Large intestine (tissue), 3 donors: ENCODE measurements around the gene CENPP. TPM values are rescaled to one million over a fixed set of nuclear protein-coding genes. Genes with fewer than 3 reads are reported as not detected.
A peak's percentile ranks its signal among the peaks of the same experiment; 100 is the strongest.

Experiments used
- DNase-seq, 2 donors: peaks; one replicate each; pipeline versions ENCODE4 v3.0.0 to v3.0.0-alpha.2; 2013
- H3K27ac ChIP-seq: one replicate; pipeline ENCODE4 v1.5.1; 2013; ENCODE audit warnings: low read length
- H3K27me3 ChIP-seq: 2 replicates; pipeline ENCODE4 v1.6.1; 2013; ENCODE audit warnings: low read length; ENCODE audit not compliant: control insufficient read depth, insufficient read depth
- H3K36me3 ChIP-seq: 2 replicates; pipeline ENCODE4 v1.6.1; 2013; ENCODE audit warnings: low read length; ENCODE audit not compliant: control insufficient read depth, insufficient read depth
- H3K4me1 ChIP-seq: one replicate; pipeline ENCODE4 v1.6.1; 2013; ENCODE audit warnings: low read length; ENCODE audit not compliant: control insufficient read depth, insufficient read depth
- H3K4me3 ChIP-seq: one replicate; pipeline ENCODE4 v1.5.1; 2013; ENCODE audit warnings: low read length
- H3K9me3 ChIP-seq: one replicate; pipeline ENCODE4 v1.6.1; 2013; ENCODE audit warnings: mild to moderate bottlenecking, low read depth, low read length, moderate library complexity; ENCODE audit not compliant: control insufficient read depth
- WGBS: methylation state at CpG from one replicate; pipeline ENCODE4 v1.1.5; 2013; ENCODE audit warnings: low lambda C conversion rate; ENCODE audit not compliant: insufficient coverage; 5-methylcytosine and 5-hydroxymethylcytosine counted together
- polyA plus RNA-seq: library from polyadenylated mRNA; unstranded; fragments of 120-200 nt; gene quantifications from one replicate; pipeline ENCODE4 v1.2.1, GENCODE V29; 2013

Gene CENPP
- polyA plus RNA-seq, 1 donor: 2.8 TPM

DNA sequence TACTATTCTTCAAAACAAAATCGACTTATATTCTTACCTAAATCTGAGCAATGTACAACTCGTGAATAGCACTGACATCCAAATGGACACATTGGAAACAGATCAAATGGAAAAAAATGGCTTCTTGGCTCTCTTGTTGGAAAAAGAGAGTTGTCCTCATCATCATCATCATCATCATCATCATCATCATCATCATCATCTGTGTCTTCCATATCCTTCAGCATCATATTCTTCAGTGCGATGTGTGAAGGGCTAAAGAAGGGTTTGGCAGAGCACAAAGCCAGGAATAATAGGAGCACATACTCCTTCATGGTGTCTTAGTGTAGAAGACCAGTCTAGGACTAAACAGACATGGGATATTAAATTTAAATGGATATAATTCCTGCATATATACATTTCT lies 148.8 kb downstream of the CENPP start:
- Histone ChIP-seq H3K9me3 (no peaks in the 10 kb centered on the region), H3K36me3 (no peaks in the 10 kb centered on the region), H3K27me3 (no peaks in the 10 kb centered on the region), H3K4me1 (no peaks in the 10 kb centered on the region), H3K27ac (no peak overlapping the region), H3K4me3 (no peak overlapping the region)
- 100% methylated on average over 1 of the region's 3 CpGs for WGBS
- no peak for DNase-seq

- Histone ChIP-seq H3K27ac (no peak overlapping the region), H3K27me3 (no peaks in the 10 kb centered on the region), H3K4me3 (no peak overlapping the region), H3K9me3 (no peaks in the 10 kb centered on the region), H3K4me1 (no peaks in the 10 kb centered on the region), H3K36me3 (no peaks in the 10 kb centered on the region)
- WGBS: no CpG with 5 or more reads among the region's 1 CpG
- DNase-seq: no peak
Observed at GRCh38 chr9:92476962-92477361, 151.2 kb downstream of the CENPP start.

DNA sequence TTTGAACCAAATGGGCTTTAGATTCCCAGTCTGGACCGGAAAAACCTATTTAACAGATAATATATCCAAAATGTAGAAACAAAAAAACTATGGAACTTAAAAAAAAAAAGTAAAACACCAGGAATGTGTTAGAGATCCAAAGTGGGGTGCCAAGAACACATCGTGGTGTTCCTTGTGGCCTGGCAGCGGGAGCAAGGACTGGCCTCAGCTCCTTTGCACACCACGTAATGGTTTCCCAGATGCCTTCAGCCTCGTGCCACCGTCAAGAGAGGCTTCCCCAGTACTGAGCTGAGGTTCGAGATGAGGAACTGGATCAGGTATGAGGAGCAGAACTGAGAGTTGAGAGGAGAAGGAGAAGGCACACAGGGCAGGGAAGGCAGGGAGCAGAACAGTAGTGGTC lies 153.0 kb downstream of the CENPP start:
- DNase-seq: no peak
- H3K4me1 ChIP-seq: no peaks in the 10 kb centered on the region

DNA sequence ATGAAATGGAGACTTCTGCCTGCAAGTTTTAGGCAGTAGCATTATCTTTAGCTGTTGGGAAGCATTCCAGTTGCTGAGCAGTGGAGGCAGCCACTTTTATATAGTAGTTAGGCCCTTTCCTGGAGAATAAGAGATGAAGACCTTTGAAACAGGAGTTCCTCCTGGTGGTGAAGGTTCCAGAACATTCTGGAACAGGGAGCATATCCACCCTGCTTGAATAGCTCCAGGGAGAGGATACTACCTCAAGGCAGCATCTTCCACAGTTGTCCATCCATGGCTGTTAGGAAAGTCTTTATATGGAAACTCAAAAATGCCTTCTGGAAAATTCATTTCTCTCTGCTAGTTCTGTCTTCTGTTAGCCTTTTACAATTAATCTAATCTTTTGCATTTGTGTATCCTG lies 153.6 kb downstream of the CENPP start:
- no peak for DNase-seq
- H3K36me3 ChIP-seq: no peaks in the 10 kb centered on the region
- no peak overlapping the region for H3K4me3 ChIP-seq
- H3K9me3 ChIP-seq: no peaks in the 10 kb centered on the region
- H3K4me1 ChIP-seq: no peaks in the 10 kb centered on the region
- peak overlapping the region; percentile 62 for H3K27ac ChIP-seq
- H3K27me3 ChIP-seq: no peaks in the 10 kb centered on the region

More for the DNA sequence above, 153.0 kb downstream of the CENPP start:
- Histone ChIP-seq H3K4me3 (no peak overlapping the region), H3K36me3 (no peaks in the 10 kb centered on the region), H3K27me3 (no peaks in the 10 kb centered on the region), H3K27ac (peak overlapping the region; percentile 62), H3K9me3 (no peaks in the 10 kb centered on the region)
- 100% methylated on average over 1 of the region's 7 CpGs for WGBS

- Histone ChIP-seq H3K9me3 (no peaks in the 10 kb centered on the region), H3K27ac (peak overlapping the region; percentile 62), H3K4me3 (no peak overlapping the region), H3K36me3 (no peaks in the 10 kb centered on the region), H3K4me1 (no peaks in the 10 kb centered on the region), H3K27me3 (no peaks in the 10 kb centered on the region)
- no CpG with 5 or more reads among the region's 2 CpGs for WGBS
- DNase-seq: peak in 1 of 2 donors; percentile 14
Observed at GRCh38 chr9:92480291-92480771, 154.6 kb downstream of the CENPP start.

DNA sequence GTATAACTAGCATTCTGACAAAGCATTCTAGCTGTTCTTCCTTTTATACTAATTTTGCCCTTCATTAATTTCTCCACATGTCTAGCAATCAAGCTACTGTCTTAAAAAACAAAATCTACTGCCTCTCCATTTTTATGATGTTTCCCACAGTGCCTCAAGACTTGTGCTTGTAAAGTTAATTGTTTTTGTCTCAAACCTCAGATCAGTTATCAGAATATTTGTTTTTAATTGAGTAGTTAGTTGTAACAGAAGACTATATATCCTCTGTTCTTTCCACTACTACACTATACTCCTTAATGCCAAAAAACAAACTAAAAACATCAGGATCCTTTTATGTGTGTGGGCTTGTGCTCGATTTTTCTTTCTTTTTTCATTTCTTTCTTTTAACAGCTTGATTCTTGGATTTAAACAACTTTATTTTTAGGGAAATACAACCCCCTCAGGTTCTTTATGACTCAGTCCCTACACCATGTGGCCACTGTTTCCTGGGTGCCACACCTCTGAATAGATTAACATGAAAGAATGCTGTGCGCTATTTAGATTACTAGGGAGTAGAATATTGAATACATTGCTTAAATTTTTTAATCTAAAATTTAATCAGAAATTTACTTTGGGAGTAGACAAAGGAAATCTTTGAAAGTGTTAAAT lies 155.4 kb downstream of the CENPP start:
- Histone ChIP-seq H3K27ac (peak overlapping the region; percentile 62), H3K9me3 (no peaks in the 10 kb centered on the region), H3K36me3 (no peaks in the 10 kb centered on the region), H3K27me3 (no peaks in the 10 kb centered on the region), H3K4me1 (no peaks in the 10 kb centered on the region), H3K4me3 (no peak overlapping the region)
- WGBS: 81% methylated on average over 2 of the region's 2 CpGs
- DNase-seq: no peak

DNA sequence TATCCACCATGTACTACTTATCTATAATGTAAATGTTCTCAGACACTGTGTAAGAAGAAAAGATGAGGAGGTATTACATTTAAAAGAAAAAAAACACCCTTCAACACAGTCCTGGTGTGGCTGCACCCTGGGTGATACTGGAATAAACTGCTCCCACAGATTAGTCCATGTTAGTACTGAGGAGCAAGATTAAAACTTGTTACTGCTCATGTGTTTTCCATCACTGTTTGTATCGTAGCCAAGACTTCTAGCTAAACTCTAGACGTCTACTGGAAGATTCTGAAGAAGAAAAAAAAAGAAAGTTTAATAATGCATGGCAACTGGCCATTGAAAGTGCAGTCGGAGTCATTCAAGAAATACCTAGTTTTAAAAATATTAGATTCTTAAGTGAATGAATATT lies 156.6 kb downstream of the CENPP start, which contains the start of gene ASPN:
TSS of gene ASPN (minus strand) at position 178 of the 400 bp plus-strand sequence.
- Histone ChIP-seq H3K27ac (peak within 1 kb of the TSS; percentile 62), H3K9me3 (no peaks in the 10 kb centered on the region), H3K36me3 (no peaks in the 10 kb centered on the region), H3K4me1 (no peaks in the 10 kb centered on the region), H3K4me3 (no peak within 1 kb of the TSS), H3K27me3 (no peaks in the 10 kb centered on the region)
- DNase-seq: peak in 1 of 2 donors; percentile 22
- WGBS: 100% methylated on average over 1 of the region's 3 CpGs

GRCh38 chr9:92482805-92483204 lies 157.1 kb downstream of the CENPP start:
- no peak for DNase-seq
- H3K27me3 ChIP-seq: no peaks in the 10 kb centered on the region
- H3K4me1 ChIP-seq: no peaks in the 10 kb centered on the region
- H3K9me3 ChIP-seq: no peaks in the 10 kb centered on the region
- no peak overlapping the region for H3K4me3 ChIP-seq
- no peaks in the 10 kb centered on the region for H3K36me3 ChIP-seq
- no peak overlapping the region for H3K27ac ChIP-seq

DNA sequence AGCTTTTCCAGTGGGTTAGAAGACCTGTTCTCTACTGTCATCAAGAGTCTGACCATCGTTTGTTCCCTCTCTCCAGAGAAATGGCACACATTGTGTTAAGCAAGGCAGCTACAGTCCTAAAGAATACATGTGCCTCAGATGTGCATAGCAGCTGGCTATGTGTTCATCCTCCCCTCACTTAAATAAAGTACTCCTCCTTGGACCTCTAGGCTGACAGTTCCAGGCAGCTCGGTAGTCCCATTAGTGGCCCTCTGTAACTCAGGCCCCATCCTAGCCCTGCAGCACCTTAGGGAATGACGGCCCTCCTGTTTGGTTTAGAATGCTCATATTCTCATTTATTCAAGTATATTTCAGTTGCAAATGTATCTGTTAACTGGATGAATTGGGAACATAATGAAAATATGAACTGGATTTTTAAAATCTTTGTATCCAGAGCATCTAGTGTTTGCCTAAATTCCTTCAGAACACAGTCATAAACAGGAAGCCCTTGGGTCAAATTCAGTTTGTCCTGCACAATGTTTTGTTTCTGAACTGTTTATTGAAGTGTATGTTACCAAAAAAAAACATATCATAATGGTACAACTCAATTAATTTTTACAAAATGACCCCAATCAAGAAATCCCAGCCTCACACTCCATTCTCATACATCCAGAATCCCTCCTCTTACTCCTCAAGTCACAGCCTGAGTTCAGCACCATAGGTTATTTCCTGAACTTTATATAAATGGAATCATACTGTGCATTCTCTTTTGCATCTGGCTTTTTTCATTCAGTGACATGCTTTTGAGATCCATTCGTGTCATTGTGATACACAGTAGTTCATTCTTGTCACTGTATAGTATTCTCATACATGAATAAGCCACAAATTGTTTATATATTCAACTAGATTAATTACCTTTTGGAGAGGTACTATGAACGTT lies 158.1 kb downstream of the CENPP start:
- Histone ChIP-seq H3K9me3 (no peaks in the 10 kb centered on the region), H3K27me3 (no peaks in the 10 kb centered on the region), H3K27ac (peak overlapping the region; percentile 49), H3K4me1 (no peaks in the 10 kb centered on the region), H3K4me3 (no peak overlapping the region), H3K36me3 (no peaks in the 10 kb centered on the region)
- WGBS: 60% methylated on average over 1 of the region's 5 CpGs
- DNase-seq: no peak

DNA sequence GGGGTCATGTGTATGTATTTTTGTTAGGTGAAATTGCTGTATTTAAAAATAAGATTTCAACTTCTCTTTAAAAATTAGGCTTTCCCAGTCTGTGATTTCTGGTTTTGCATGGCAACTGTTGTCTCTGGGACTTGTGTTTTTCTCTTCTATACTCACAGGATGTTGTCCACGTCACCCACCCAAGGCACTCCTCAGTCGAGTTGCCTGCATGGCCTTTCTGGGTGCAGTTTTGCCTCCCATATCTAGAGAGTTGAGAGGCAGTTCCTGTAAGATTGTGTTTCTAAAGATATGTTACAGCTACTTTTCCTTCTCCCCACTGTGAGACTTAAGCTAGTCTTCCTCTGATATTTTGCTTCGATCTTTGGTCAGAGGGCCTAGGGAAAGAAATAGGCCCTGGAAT lies 158.8 kb downstream of the CENPP start:
- Histone ChIP-seq H3K27ac (no peak overlapping the region), H3K4me1 (no peaks in the 10 kb centered on the region)
- WGBS: no CpG with 5 or more reads among the region's 3 CpGs

More for the DNA sequence above, 158.8 kb downstream of the CENPP start:
- no peak overlapping the region for H3K4me3 ChIP-seq
- no peaks in the 10 kb centered on the region for H3K27me3 ChIP-seq
- H3K36me3 ChIP-seq: no peaks in the 10 kb centered on the region
- no peaks in the 10 kb centered on the region for H3K9me3 ChIP-seq
- no peak for DNase-seq
